ENCODE data around the gene TMPRSS7.

DNA sequence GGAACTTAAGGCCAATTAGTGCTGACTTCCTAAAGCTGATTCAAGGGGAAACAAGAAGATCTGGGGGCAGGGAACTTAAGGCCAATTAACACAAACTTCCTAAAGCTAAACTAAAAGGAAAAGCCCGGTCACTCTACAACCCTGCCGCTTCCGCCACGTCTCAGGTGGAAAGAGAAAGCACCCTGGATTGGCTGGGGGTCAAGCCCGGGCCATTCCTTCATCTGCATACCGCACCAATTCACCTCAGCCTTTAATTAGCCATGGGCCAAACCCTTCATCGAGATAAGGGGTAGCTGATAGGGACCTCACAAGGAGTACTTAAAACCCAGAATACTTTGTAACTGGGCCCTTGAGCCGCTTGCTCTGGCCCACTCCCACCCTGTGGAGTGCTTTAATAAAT, 14.4 kb downstream of the TMPRSS7 start:
- no peak for TF ChIP-seq POLR2AphosphoS5 (IDR thresholded peaks at IDR 0.05)
- TF ChIP-seq POLR2A (IDR thresholded peaks at IDR 0.05), result no peak
- TF ChIP-seq, protein P1, sequence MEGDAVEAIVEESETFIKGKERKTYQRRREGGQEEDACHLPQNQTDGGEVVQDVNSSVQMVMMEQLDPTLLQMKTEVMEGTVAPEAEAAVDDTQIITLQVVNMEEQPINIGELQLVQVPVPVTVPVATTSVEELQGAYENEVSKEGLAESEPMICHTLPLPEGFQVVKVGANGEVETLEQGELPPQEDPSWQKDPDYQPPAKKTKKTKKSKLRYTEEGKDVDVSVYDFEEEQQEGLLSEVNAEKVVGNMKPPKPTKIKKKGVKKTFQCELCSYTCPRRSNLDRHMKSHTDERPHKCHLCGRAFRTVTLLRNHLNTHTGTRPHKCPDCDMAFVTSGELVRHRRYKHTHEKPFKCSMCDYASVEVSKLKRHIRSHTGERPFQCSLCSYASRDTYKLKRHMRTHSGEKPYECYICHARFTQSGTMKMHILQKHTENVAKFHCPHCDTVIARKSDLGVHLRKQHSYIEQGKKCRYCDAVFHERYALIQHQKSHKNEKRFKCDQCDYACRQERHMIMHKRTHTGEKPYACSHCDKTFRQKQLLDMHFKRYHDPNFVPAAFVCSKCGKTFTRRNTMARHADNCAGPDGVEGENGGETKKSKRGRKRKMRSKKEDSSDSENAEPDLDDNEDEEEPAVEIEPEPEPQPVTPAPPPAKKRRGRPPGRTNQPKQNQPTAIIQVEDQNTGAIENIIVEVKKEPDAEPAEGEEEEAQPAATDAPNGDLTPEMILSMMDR (IDR thresholded peaks at IDR 0.05), result no peak
- TF ChIP-seq EP300 (IDR thresholded peaks at IDR 0.05), result no peak
